ENCODE measurements around the gene PEX14.

- no peak for TF ChIP-seq POLR2A (IDR thresholded peaks at IDR 0.05)
- TF ChIP-seq, protein P1, sequence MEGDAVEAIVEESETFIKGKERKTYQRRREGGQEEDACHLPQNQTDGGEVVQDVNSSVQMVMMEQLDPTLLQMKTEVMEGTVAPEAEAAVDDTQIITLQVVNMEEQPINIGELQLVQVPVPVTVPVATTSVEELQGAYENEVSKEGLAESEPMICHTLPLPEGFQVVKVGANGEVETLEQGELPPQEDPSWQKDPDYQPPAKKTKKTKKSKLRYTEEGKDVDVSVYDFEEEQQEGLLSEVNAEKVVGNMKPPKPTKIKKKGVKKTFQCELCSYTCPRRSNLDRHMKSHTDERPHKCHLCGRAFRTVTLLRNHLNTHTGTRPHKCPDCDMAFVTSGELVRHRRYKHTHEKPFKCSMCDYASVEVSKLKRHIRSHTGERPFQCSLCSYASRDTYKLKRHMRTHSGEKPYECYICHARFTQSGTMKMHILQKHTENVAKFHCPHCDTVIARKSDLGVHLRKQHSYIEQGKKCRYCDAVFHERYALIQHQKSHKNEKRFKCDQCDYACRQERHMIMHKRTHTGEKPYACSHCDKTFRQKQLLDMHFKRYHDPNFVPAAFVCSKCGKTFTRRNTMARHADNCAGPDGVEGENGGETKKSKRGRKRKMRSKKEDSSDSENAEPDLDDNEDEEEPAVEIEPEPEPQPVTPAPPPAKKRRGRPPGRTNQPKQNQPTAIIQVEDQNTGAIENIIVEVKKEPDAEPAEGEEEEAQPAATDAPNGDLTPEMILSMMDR (IDR thresholded peaks at IDR 0.05) = no peak
- no peak for TF ChIP-seq EP300 (IDR thresholded peaks at IDR 0.05)
Measured at GRCh38 chr1:10669570-10669969, 194.8 kb downstream of the PEX14 start.

Measured in gastroesophageal sphincter (tissue), 3 donors.